ENCODE measurements around the gene CALR3.

Gene CALR3

GRCh38 chr19:16429066-16429758 lies 66.8 kb downstream of the CALR3 start:
- no peak for DNase-seq
